Esophagus squamous epithelium (tissue), 4 donors: ENCODE results near the gene OCA2.

Source experiments
- CTCF ChIP-seq, 6 experiments: fragments of 450-650 bp in 4 of 6; fragments of 200-600 bp in 2 of 6; sonication (generic) in 2 of 6; IDR thresholded peaks; one replicate each; pipeline ENCODE4 v1.5.1; 2016 to 2019; ENCODE audit warnings: antibody characterized with exemption in 6 of 6, mild to moderate bottlenecking in 4 of 6, moderate library complexity in 4 of 6
- POLR2A ChIP-seq, 4 donors: fragments of 450-650 bp; IDR thresholded peaks; one replicate each; pipeline ENCODE4 v1.6.1; 2017; ENCODE audit warnings: antibody characterized with exemption in 4 of 4, mild to moderate bottlenecking in 4 of 4, moderate library complexity in 3 of 4

GRCh38 chr15:27734785-27735495 lies 364.2 kb downstream of the OCA2 start:
- no peak for TF ChIP-seq POLR2A (IDR thresholded peaks at IDR 0.05)
- TF ChIP-seq CTCF (IDR thresholded peaks at IDR 0.05): no peak
